Retina (tissue), 1 donor: ENCODE results near the gene GGT1.
"Not testable (repeated sequence)": the region's sequence is repeated elsewhere in the genome, so short reads cannot be mapped to it uniquely, and the experiment has no call there.

Source experiments
- DNase-seq: peaks from one replicate; pipeline ENCODE4 v3.0.0-alpha.2; 2016

Gene GGT1

GRCh38 chr22:24602847-24603769 lies at the start of gene GGT1:
Gene GGT1, plus strand, starts transcription at chr22:24603193. Its CDS starts 7,889 bp downstream, at chr22:24611082.
- DNase-seq, result not testable (repeated sequence)

- DNase-seq, result no peak
These were observed 49.2 kb upstream of the GGT1 start for GRCh38 chr22:24553597-24554312.

GRCh38 chr22:24554313-24555164 lies 48.5 kb upstream of the GGT1 start, which contains the start of gene GUCD1:
Gene GUCD1, minus strand, starts transcription at chr22:24555138. Its CDS starts 147 bp downstream, at chr22:24554991.
- no peak for DNase-seq

- DNase-seq, result peak; percentile 97
These were observed 47.6 kb upstream of the GGT1 start, which contains the start of gene SNRPD3 for GRCh38 chr22:24555165-24556039. Gene SNRPD3, plus strand, starts transcription at chr22:24555999. Its CDS starts 1,676 bp downstream, at chr22:24557675.

DNA sequence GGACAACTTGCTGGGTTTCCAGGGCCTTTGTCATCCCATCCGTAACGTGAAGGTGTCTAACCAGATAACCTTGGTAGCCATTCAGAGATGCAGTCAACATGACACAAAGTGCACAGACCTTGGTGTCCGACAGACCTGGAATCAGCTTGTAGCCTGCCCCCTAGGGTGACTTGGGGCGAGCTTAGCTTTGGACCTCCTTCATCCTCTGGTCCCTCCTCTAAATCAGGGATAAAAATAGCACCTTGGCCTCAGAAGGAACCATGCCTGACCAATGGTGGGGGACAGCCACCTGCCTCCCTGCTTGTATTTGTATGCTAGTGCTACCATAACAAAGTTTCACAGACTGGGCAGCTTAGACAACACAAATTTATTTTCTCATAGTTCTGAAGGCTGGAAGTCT lies 43.5 kb upstream of the GGT1 start:
- DNase-seq, result no peak

GRCh38 chr22:24563246-24563645 lies 39.7 kb upstream of the GGT1 start:
- no peak for DNase-seq

GRCh38 chr22:24564376-24565058 lies 38.5 kb upstream of the GGT1 start:
- no peak for DNase-seq

- DNase-seq, result no peak
These were observed 37.9 kb upstream of the GGT1 start for GRCh38 chr22:24565077-24565476.

GRCh38 chr22:24566899-24567511 lies 36.0 kb upstream of the GGT1 start:
- no peak for DNase-seq

DNA sequence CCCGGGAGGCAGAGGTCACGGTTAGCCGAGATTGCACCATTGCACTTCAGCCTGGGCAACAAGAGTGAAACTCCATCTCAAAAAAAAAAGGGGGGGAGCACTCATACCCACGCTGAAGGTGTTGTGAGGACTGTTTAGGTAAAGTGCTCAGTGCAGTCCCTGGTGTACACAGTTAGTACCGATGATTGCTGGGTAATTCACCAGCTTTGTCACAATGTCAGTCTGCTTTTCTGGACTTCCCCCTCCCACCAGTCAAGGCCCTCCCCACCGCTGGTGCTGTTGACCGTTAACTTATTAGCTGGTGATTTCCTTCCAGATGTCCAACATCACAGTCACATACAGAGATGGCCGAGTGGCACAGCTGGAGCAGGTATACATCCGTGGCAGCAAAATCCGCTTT lies 35.3 kb upstream of the GGT1 start:
- no peak for DNase-seq

GRCh38 chr22:24571266-24571665 lies 31.7 kb upstream of the GGT1 start:
- no peak for DNase-seq

DNA sequence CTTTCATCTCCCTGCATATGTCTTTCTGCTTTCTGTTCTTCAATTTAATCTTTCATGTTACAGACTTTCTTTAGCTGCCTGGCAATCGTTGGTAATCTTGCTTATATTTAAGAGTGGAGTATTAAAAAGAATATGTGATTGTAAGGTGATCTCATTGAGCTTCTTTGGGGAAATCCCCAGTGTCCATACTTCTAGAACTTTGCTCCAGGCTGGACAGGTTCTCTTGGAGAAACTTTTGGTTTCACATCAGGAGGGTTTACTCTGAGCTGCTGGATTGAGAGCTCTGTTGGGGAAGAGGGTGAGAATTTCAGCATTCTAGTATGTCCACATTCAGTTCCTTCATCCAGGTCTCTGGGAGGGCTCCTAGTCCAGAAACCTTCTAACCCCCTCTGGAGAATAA lies 26.2 kb upstream of the GGT1 start:
- DNase-seq, result no peak

GRCh38 chr22:24578355-24579257 lies 24.4 kb upstream of the GGT1 start:
- DNase-seq, result no peak

DNA sequence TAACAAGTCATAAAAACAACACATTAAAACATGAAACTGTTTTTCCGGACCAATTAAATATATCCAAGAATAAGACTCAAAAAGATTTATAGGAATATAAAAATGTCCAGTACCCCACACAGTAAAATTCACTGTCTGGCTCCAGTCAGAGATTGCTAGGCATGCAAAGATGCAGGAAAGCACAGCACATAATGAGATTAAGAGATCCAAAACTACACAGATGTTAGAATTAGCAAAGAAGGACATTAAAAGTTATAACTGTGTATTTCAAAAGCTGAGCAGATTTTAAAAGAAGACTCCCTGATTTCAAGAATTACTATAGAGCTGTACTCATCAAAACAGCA lies 23.8 kb upstream of the GGT1 start:
- DNase-seq, result no peak

- no peak for DNase-seq
These were observed 22.7 kb upstream of the GGT1 start for GRCh38 chr22:24580276-24580675.

DNA sequence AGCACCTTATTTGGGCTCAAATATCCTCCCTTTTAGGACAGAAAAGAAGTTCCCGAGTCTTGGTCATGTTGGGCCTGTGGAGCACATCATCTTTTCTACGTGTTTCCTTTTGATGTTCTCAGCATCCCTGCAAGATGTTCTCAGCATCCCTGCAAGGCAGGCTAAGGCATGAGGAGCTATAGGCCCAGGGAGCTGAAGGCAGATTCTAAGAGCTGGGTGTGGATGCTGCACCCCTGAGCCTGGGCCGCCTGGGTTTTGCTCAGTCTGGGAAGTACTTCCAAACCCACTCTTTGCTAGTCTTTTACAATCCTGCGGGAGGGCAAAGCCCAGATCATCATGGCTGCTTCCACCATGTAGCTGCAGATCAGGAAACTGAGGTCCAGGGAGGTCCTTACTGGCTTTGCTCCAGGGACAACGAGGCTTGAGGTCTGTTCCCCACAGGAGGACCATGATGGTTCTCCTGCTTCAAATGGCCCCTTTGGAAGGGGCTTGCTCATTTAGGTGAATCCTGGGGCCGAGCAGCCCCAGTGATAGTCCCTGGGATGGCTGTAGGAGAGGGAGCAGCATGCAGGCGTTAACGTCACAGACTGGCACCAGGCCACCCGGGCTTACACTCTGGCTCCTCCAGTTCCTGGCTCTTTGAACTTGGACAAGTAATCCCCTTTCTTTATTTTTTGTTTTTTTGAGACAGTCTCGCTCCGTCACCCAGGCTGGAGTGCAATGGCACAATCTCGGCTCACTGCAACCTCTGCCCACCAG lies 20.8 kb upstream of the GGT1 start:
- no peak for DNase-seq

DNA sequence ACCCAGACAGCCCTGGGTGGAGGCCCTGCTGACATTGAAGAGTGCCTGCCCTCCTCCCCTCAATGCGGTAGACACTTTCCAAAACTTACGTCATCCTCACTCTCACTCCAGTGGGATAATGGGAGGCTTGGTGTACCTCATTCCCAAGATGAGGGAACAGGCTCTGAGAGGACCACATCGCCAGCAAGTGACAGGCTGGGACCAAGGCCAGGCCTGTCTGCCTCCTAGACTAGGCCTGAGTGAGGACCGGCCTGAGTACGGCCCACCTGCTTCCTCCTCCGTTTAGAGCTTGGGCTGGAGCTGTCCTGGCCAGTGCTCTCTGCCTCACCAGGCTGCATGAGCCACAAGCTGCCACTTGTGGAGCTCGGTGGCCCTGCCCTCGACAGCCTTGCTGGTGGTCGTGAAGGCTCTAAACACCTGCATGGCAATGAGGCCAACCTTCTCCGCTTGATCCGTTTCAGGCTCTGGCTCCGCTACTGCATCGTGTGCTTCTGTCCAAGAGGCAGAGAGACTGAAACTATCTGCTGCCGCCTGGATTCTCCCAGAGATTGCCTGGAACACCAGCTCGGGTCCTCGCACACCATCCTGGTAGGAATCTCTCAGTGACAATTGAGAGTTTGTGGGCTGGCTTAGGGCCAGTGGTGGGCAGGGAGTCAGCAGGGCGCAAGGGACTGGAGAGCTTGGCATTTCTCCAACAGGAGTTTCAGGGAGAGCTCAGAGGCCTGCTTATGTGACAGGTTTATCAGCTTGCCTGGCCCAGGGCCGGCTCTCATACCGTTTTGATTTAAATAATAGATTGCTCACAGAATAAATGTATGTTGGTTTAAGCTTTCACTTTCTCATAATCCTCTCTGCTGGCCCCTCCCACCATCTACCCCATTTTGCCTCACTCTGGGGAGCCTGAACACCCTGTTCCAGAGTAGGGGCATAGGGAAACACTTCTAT lies 19.5 kb upstream of the GGT1 start:
- no peak for DNase-seq
